Smooth muscle cell (in vitro differentiated cells): ENCODE results near the gene ADTRP. TPM values are rescaled to one million over a fixed set of nuclear protein-coding genes. Genes with fewer than 3 reads are reported as not detected.

Source experiments
- DNase-seq: peaks from one replicate; lab custom pipeline; 2025; ENCODE audit not compliant: unreplicated experiment; lab: John Stamatoyannopoulos, UW
- H2AFZ ChIP-seq: fragments of 200-600 bp; sonication (generic); 2 replicates; pipeline ENCODE4 v1.6.0; 2016; ENCODE audit warnings: antibody characterized with exemption, low read depth, mild to moderate bottlenecking
- H3F3A ChIP-seq: fragments of 200-600 bp; sonication (generic); 2 replicates; pipeline ENCODE4 v1.6.0; 2017; ENCODE audit warnings: antibody characterized with exemption, low read depth
- H3K27ac ChIP-seq: fragments of 200-600 bp; sonication (generic); 2 replicates; pipeline ENCODE4 v1.5.1; 2016; ENCODE audit warnings: low read depth, mild to moderate bottlenecking
- H3K27me3 ChIP-seq: fragments of 200-600 bp; sonication (generic); 2 replicates; pipeline ENCODE4 v1.6.1; 2016; ENCODE audit warnings: low read depth, mild to moderate bottlenecking
- H3K36me3 ChIP-seq: fragments of 200-600 bp; sonication (generic); 2 replicates; pipeline ENCODE4 v1.5.1; 2016; ENCODE audit warnings: low read depth
- H3K4me1 ChIP-seq: fragments of 200-600 bp; sonication (generic); 2 replicates; pipeline ENCODE4 v1.5.1; 2016; ENCODE audit warnings: low read depth
- H3K4me2 ChIP-seq: fragments of 200-600 bp; sonication (generic); 2 replicates; pipeline ENCODE4 v1.6.0; 2016; ENCODE audit warnings: mild to moderate bottlenecking
- H3K4me3 ChIP-seq: fragments of 200-600 bp; sonication (generic); 2 replicates; pipeline ENCODE4 v1.5.1; 2016; ENCODE audit warnings: mild to moderate bottlenecking
- H3K79me2 ChIP-seq: fragments of 200-600 bp; sonication (generic); 2 replicates; pipeline ENCODE4 v1.6.0; 2016; ENCODE audit warnings: low read depth, mild to moderate bottlenecking
- H3K9ac ChIP-seq: fragments of 200-600 bp; sonication (generic); 2 replicates; pipeline ENCODE4 v1.6.0; 2016; ENCODE audit warnings: low read depth
- H3K9me3 ChIP-seq: fragments of 200-600 bp; sonication (generic); replicated peaks from 2 replicates; pipeline ENCODE4 v1.5.1; 2016; ENCODE audit warnings: low read depth
- H4K20me1 ChIP-seq: fragments of 200-600 bp; sonication (generic); 2 replicates; pipeline ENCODE4 v1.6.0; 2016; ENCODE audit warnings: low read depth
- CTCF ChIP-seq: fragments of 200-600 bp; sonication (generic); IDR thresholded peaks from 2 replicates; pipeline ENCODE4 v1.5.1; 2017; ENCODE audit warnings: borderline replicate concordance, mild to moderate bottlenecking, antibody characterized with exemption; ENCODE audit not compliant: insufficient read depth, poor library complexity, severe bottlenecking
- WGBS: methylation state at CpG from one replicate; pipeline ENCODE4 v1.1.7; 2016; ENCODE audit warnings: low lambda C conversion rate; 5-methylcytosine and 5-hydroxymethylcytosine counted together
- polyA plus RNA-seq: library from polyadenylated mRNA; unstranded; fragments of >200 nt; fragmentation: Nextera tagmentation; extraction: Ambion mirVana; gene quantifications from 2 replicates; pipeline ENCODE4 v1.2.1, GENCODE V29; 2016
- total RNA-seq: library from RNA; depleted of rRNA; stranded (reverse); fragments of >200 nt; gene quantifications from 2 replicates; pipeline ENCODE4 v1.2.3, GENCODE V29; 2014

Gene ADTRP
- total and polyA plus RNA-seq, 2 experiments from 2014 or later = 0.67 to 1.1 TPM

GRCh38 chr6:11779329-11780096, 910 bp upstream of the ADTRP start:
- H3K36me3 ChIP-seq = no peaks in the 10 kb centered on the region
- 64% methylated on average over 6 of the region's 6 CpGs for WGBS
- no peaks in the 10 kb centered on the region for H3K79me2 ChIP-seq
- H3K4me3 ChIP-seq = no peak overlapping the region
- TF ChIP-seq CTCF = no peak
- H3K27me3 ChIP-seq = no peaks in the 10 kb centered on the region
- peak overlapping the region; percentile 12 for H3K9ac ChIP-seq
- H3K4me2 ChIP-seq = peak overlapping the region; percentile 6
- H3F3A ChIP-seq = peaks cover 8% of the 10 kb centered on the region
- H3K9me3 ChIP-seq = no peaks in the 10 kb centered on the region
- peaks cover 23% of the 10 kb centered on the region for H3K4me1 ChIP-seq
- no peaks in the 10 kb centered on the region for H4K20me1 ChIP-seq
- DNase-seq = no peak
- no peak overlapping the region for H2AFZ ChIP-seq
- H3K27ac ChIP-seq = peak overlapping the region; percentile 53

GRCh38 chr6:11778036-11778435, 567 bp downstream of the ADTRP start:
- no peak for DNase-seq
- Histone ChIP-seq H3K79me2 (no peaks in the 10 kb centered on the region), H3K4me2 (peak overlapping the region; percentile 22), H3K9ac (no peak overlapping the region), H3K27me3 (no peaks in the 10 kb centered on the region), H3K27ac (no peak overlapping the region), H3K4me3 (no peak overlapping the region), H3K4me1 (peaks cover 23% of the 10 kb centered on the region), H2AFZ (no peak overlapping the region), H3K36me3 (no peaks in the 10 kb centered on the region), H4K20me1 (no peaks in the 10 kb centered on the region), H3K9me3 (no peaks in the 10 kb centered on the region), H3F3A (peaks cover 11% of the 10 kb centered on the region)
- 77% methylated on average over 2 of the region's 2 CpGs for WGBS
- no peak for TF ChIP-seq CTCF

- 92% methylated on average over 8 of the region's 8 CpGs for WGBS
- TF ChIP-seq CTCF = no peak
Measured at GRCh38 chr6:11775791-11776409, 2.7 kb downstream of the ADTRP start.

More at GRCh38 chr6:11775791-11776409, 2.7 kb downstream of the ADTRP start:
- Histone ChIP-seq H2AFZ (no peak overlapping the region), H3K4me1 (peaks cover 33% of the 10 kb centered on the region), H3K79me2 (no peaks in the 10 kb centered on the region), H3K9me3 (no peaks in the 10 kb centered on the region), H3K9ac (no peak overlapping the region), H3K27me3 (no peaks in the 10 kb centered on the region), H3K4me3 (no peak overlapping the region), H3F3A (peaks cover 24% of the 10 kb centered on the region), H3K36me3 (no peaks in the 10 kb centered on the region), H4K20me1 (no peaks in the 10 kb centered on the region), H3K27ac (no peak overlapping the region), H3K4me2 (no peak overlapping the region)
- DNase-seq = no peak
